ENCODE measurements around the gene R3HDM2.

R3HDM2 gene

GRCh38 chr12:57229046-57229633 lies 201.7 kb downstream of the R3HDM2 start:
- Histone ChIP-seq H3K9me3 (ENCODE audit: control extremely low read depth in 1 of 5, control insufficient read depth in 4 of 5, insufficient read depth in 2 of 5, low read depth in 1 of 5, low read length in 4 of 5) (no peaks in the 10 kb centered on the region), H3K4me1 (ENCODE audit: control extremely low read depth in 1 of 4, control insufficient read depth in 4 of 4, insufficient read depth in 4 of 4, low read length in 3 of 4) (peaks cover 9 to 58% (median 49%) of the 10 kb centered on the region in 4 experiments), H3K27me3 (replicated peaks in 2 of 5; ENCODE audit: control insufficient read depth in 4 of 5, insufficient read depth in 5 of 5, low read length in 4 of 5) (peaks cover 7 to 40% (median 19%) of the 10 kb centered on the region in 5 experiments), H3K4me3 (ENCODE audit: control insufficient read depth in 1 of 7, extremely low read depth in 1 of 7, insufficient read depth in 4 of 7, low read depth in 2 of 7, low read length in 6 of 7) (peak overlapping the region; percentile 55 to 92 (median 79)), H3K36me3 (ENCODE audit: control insufficient read depth in 4 of 4, insufficient read depth in 4 of 4, low read length in 3 of 4) (peaks cover 10 to 35% (median 24%) of the 10 kb centered on the region in 4 experiments), H3K27ac (ENCODE audit: insufficient read depth in 1 of 2, low read depth in 1 of 2, low read length in 2 of 2, poor library complexity in 1 of 2, severe bottlenecking in 2 of 2) (peak overlapping the region in 1 of 2 experiments; percentile 75)
- DNase-seq = peak; percentile 61 to 76 (median 72)
- ChIA-PET POLR2A (no interaction called here), CTCF (interaction anchor here (0.8 to 13.6 kb wide), 7 partner anchors 10 to 105 kb away, joined by 3 to 326 read pairs (median 3); partner anchors contain the start of genes NXPH4 and STAC3)
- 0% methylated on average over 8 of the region's 9 CpGs for WGBS (ENCODE audit: insufficient coverage)

- POLR2A ChIA-PET = no interaction called here
- H3K9me3 ChIP-seq (ENCODE audit: control extremely low read depth in 1 of 5, control insufficient read depth in 4 of 5, insufficient read depth in 2 of 5, low read depth in 1 of 5, low read length in 4 of 5) = no peaks in the 10 kb centered on the region
- H3K27me3 ChIP-seq (replicated peaks in 2 of 5; ENCODE audit: control insufficient read depth in 4 of 5, insufficient read depth in 5 of 5, low read length in 4 of 5) = peaks cover 7 to 56% (median 30%) of the 10 kb centered on the region in 5 experiments
- H3K27ac ChIP-seq (ENCODE audit: insufficient read depth in 1 of 2, low read depth in 1 of 2, low read length in 2 of 2, poor library complexity in 1 of 2, severe bottlenecking in 2 of 2) = no peak overlapping the region
- H3K4me3 ChIP-seq (ENCODE audit: control insufficient read depth in 1 of 7, extremely low read depth in 1 of 7, insufficient read depth in 4 of 7, low read depth in 2 of 7, low read length in 6 of 7) = peak overlapping the region in 1 of 7 experiments; percentile 47
- CTCF ChIA-PET = interaction anchor here (1.2 to 13.6 kb wide), 3 partner anchors 8 to 16 kb away, joined by 3 to 326 read pairs (median 170); partner anchors contain the start of genes NXPH4 and STAC3
- DNase-seq = no peak
- H3K36me3 ChIP-seq (ENCODE audit: control insufficient read depth in 4 of 4, insufficient read depth in 4 of 4, low read length in 3 of 4) = peaks cover 4 to 19% (median 13%) of the 10 kb centered on the region in 4 experiments
- WGBS (ENCODE audit: insufficient coverage) = 22% methylated on average over 4 of the region's 8 CpGs
- peaks cover 9 to 58% (median 52%) of the 10 kb centered on the region in 4 experiments for H3K4me1 ChIP-seq (ENCODE audit: control extremely low read depth in 1 of 4, control insufficient read depth in 4 of 4, insufficient read depth in 4 of 4, low read length in 3 of 4)
These were observed 203.3 kb downstream of the R3HDM2 start for GRCh38 chr12:57227315-57228115.

GRCh38 chr12:57226588-57227314 lies 204.1 kb downstream of the R3HDM2 start:
- Histone ChIP-seq H3K4me1 (ENCODE audit: control extremely low read depth in 1 of 4, control insufficient read depth in 4 of 4, insufficient read depth in 4 of 4, low read length in 3 of 4) (peaks cover 9 to 58% (median 52%) of the 10 kb centered on the region in 4 experiments), H3K36me3 (ENCODE audit: control insufficient read depth in 4 of 4, insufficient read depth in 4 of 4, low read length in 3 of 4) (peaks cover 4 to 11% (median 6%) of the 10 kb centered on the region in 4 experiments), H3K9me3 (ENCODE audit: control extremely low read depth in 1 of 5, control insufficient read depth in 4 of 5, insufficient read depth in 2 of 5, low read depth in 1 of 5, low read length in 4 of 5) (no peaks in the 10 kb centered on the region), H3K27ac (ENCODE audit: insufficient read depth in 1 of 2, low read depth in 1 of 2, low read length in 2 of 2, poor library complexity in 1 of 2, severe bottlenecking in 2 of 2) (no peak overlapping the region), H3K27me3 (replicated peaks in 2 of 5; ENCODE audit: control insufficient read depth in 4 of 5, insufficient read depth in 5 of 5, low read length in 4 of 5) (peaks cover 7 to 64% (median 30%) of the 10 kb centered on the region in 5 experiments), H3K4me3 (ENCODE audit: control insufficient read depth in 1 of 7, extremely low read depth in 1 of 7, insufficient read depth in 4 of 7, low read depth in 2 of 7, low read length in 6 of 7) (peak overlapping the region in 2 of 7 experiments; percentile 5 to 47)
- POLR2A ChIA-PET = no interaction called here
- 1% methylated on average over 15 of the region's 35 CpGs for WGBS (ENCODE audit: insufficient coverage)
- CTCF ChIA-PET = interaction anchor here (0.9 to 13.6 kb wide), 3 partner anchors 12 to 44 kb away, joined by 3 to 326 read pairs (median 170); partner anchors contain the start of genes NXPH4 and STAC3
- no peak for DNase-seq

- no peaks in the 10 kb centered on the region for H3K9me3 ChIP-seq (ENCODE audit: control extremely low read depth in 1 of 5, control insufficient read depth in 4 of 5, insufficient read depth in 2 of 5, low read depth in 1 of 5, low read length in 4 of 5)
- H3K27me3 ChIP-seq (replicated peaks in 2 of 5; ENCODE audit: control insufficient read depth in 4 of 5, insufficient read depth in 5 of 5, low read length in 4 of 5) = peaks cover 7 to 74% (median 36%) of the 10 kb centered on the region in 5 experiments
- 22% methylated on average over 16 of the region's 18 CpGs for WGBS (ENCODE audit: insufficient coverage)
- peaks cover 9 to 54% (median 49%) of the 10 kb centered on the region in 4 experiments for H3K4me1 ChIP-seq (ENCODE audit: control extremely low read depth in 1 of 4, control insufficient read depth in 4 of 4, insufficient read depth in 4 of 4, low read length in 3 of 4)
- no peak for DNase-seq
- CTCF ChIA-PET = interaction anchor here (0.9 to 13.6 kb wide), 5 partner anchors 8 to 45 kb away, joined by 3 to 326 read pairs (median 8); partner anchors contain the start of genes NXPH4 and STAC3
- H3K27ac ChIP-seq (ENCODE audit: insufficient read depth in 1 of 2, low read depth in 1 of 2, low read length in 2 of 2, poor library complexity in 1 of 2, severe bottlenecking in 2 of 2) = no peak overlapping the region
- H3K4me3 ChIP-seq (ENCODE audit: control insufficient read depth in 1 of 7, extremely low read depth in 1 of 7, insufficient read depth in 4 of 7, low read depth in 2 of 7, low read length in 6 of 7) = no peak overlapping the region
- peaks cover 0 to under 1% (median 0%) of the 10 kb centered on the region in 4 experiments for H3K36me3 ChIP-seq (ENCODE audit: control insufficient read depth in 4 of 4, insufficient read depth in 4 of 4, low read length in 3 of 4)
- POLR2A ChIA-PET = interaction anchor here (0.6 kb wide), 1 partner anchor 19 kb away, joined by 5 read pairs; no protein-coding TSS in a partner anchor
These were observed 205.1 kb downstream of the R3HDM2 start for GRCh38 chr12:57225680-57226210.

- 2% methylated on average over 55 of the region's 61 CpGs for WGBS (ENCODE audit: insufficient coverage)
- Histone ChIP-seq H3K36me3 (ENCODE audit: control insufficient read depth in 4 of 4, insufficient read depth in 4 of 4, low read length in 3 of 4) (no peaks in the 10 kb centered on the region), H3K27me3 (replicated peaks in 2 of 5; ENCODE audit: control insufficient read depth in 4 of 5, insufficient read depth in 5 of 5, low read length in 4 of 5) (peaks cover 7 to 80% (median 38%) of the 10 kb centered on the region in 5 experiments), H3K4me1 (ENCODE audit: control extremely low read depth in 1 of 4, control insufficient read depth in 4 of 4, insufficient read depth in 4 of 4, low read length in 3 of 4) (peaks cover 9 to 48% (median 42%) of the 10 kb centered on the region in 4 experiments), H3K9me3 (ENCODE audit: control extremely low read depth in 1 of 5, control insufficient read depth in 4 of 5, insufficient read depth in 2 of 5, low read depth in 1 of 5, low read length in 4 of 5) (no peaks in the 10 kb centered on the region), H3K4me3 (ENCODE audit: control insufficient read depth in 1 of 7, extremely low read depth in 1 of 7, insufficient read depth in 4 of 7, low read depth in 2 of 7, low read length in 6 of 7) (peak overlapping the region in 1 of 7 experiments; percentile 32), H3K27ac (ENCODE audit: insufficient read depth in 1 of 2, low read depth in 1 of 2, low read length in 2 of 2, poor library complexity in 1 of 2, severe bottlenecking in 2 of 2) (no peak overlapping the region)
- CTCF ChIA-PET = interaction anchor here (1.1 to 13.6 kb wide), 6 partner anchors 9 to 80 kb away, joined by 3 to 326 read pairs (median 7); partner anchors contain the start of genes NXPH4 and STAC3
- POLR2A ChIA-PET = no interaction called here
- peak; percentile 57 to 75 (median 74) for DNase-seq
These were observed 205.7 kb downstream of the R3HDM2 start for GRCh38 chr12:57224973-57225679.

All from common myeloid progenitor, CD34-positive (primary cell).